K562 (cell line): ENCODE data around the gene ADAT3. TPM values are rescaled to one million over a fixed set of nuclear protein-coding genes. Genes with fewer than 3 reads are reported as not detected.
A peak's percentile ranks its signal among the peaks of the same experiment; 100 is the strongest.

ENCODE experiments used
- ATAC-seq: fragments of 200-7000 bp; cut with Tn5 transposase; 3 replicates; pipeline ENCODE4 v1.9.1; 2020; ENCODE audit warnings: moderate library complexity
- BruUV-seq: library from RNA; stranded (reverse); fragments of 400-500 nt; replicated peaks from 2 replicates; lab custom pipeline; 2021; lab: Mats Ljungman, UMichigan
- CTCF ChIA-PET: fragments of 300-600 bp; formaldehyde crosslinking; extraction: SDS; loops from one replicate; lab custom pipeline; 2021; ENCODE audit warnings: low intra/inter-chr PET ratio; lab: Yijun Ruan, JAX
- POLR2A ChIA-PET: fragments of 300-600, 350-650 bp; sonication (Branson Sonifier 250); formaldehyde crosslinking; extraction: SDS; loops from one replicate; lab custom pipeline; 2021; ENCODE audit warnings: antibody characterized with exemption, inconsistent platforms; lab: Yijun Ruan, JAX
- DNase-seq, 4 experiments: peaks; one replicate each; pipeline versions ENCODE4 v3.0.0 to v3.0.0-alpha.2; 2011 to 2018; ENCODE audit warnings: low spot score in 3 of 4, mixed read lengths in 3 of 4; ENCODE audit errors: extremely low read depth in 1 of 4
- FAIRE-seq: peaks from 2 replicates; lab custom pipeline; 2011; peaks lifted over from hg19 to GRCh38; lab: Jason Lieb, UNC
- H2AFZ ChIP-seq: 2 replicates; pipeline ENCODE4 v1.6.0; 2011; ENCODE audit warnings: low read depth, low read length, control low read depth, inconsistent platforms
- H3K27ac ChIP-seq: fragments of 200-600 bp; 3 replicates; pipeline ENCODE4 v1.8.0; 2011; ENCODE audit warnings: low read depth, mild to moderate bottlenecking, control low read depth, inconsistent platforms, low read length, moderate library complexity, mixed read lengths; ENCODE audit errors: extremely low read depth
- H3K27me3 ChIP-seq, 2 experiments: fragments of 300-600 bp in 1 of 2; 2 replicates in 1 of 2; 3 replicates in 1 of 2; pipeline versions ENCODE4 v1.6.0 to v1.8.0; 2011; ENCODE audit warnings: inconsistent platforms in 2 of 2, low read length in 2 of 2, mild to moderate bottlenecking in 1 of 2, mixed read lengths in 1 of 2, moderate library complexity in 1 of 2; ENCODE audit not compliant: control insufficient read depth in 2 of 2, insufficient read depth in 2 of 2
- H3K36me3 ChIP-seq: fragments of 300-600 bp; 3 replicates; pipeline ENCODE4 v1.8.0; 2011; ENCODE audit warnings: mild to moderate bottlenecking, low read length, inconsistent platforms; ENCODE audit not compliant: control insufficient read depth, insufficient read depth
- H3K4me1 ChIP-seq, 2 experiments: fragments of 200-600 bp in 1 of 2; replicated peaks in 1 of 2; 2 replicates in 1 of 2; 3 replicates in 1 of 2; pipeline versions ENCODE4 v1.5.1 to v1.8.0; 2011; ENCODE audit warnings: inconsistent platforms in 2 of 2, low read length in 2 of 2, mild to moderate bottlenecking in 1 of 2, mixed read lengths in 1 of 2, moderate library complexity in 1 of 2; ENCODE audit not compliant: control insufficient read depth in 2 of 2, insufficient read depth in 2 of 2
- H3K4me2 ChIP-seq: 2 replicates; pipeline ENCODE4 v1.6.1; 2011; ENCODE audit warnings: low read length, control low read depth, inconsistent platforms, mixed read lengths; ENCODE audit not compliant: insufficient read depth
- H3K4me3 ChIP-seq: fragments of 200-600 bp; sonication (generic), shearing (Covaris generic); 2 replicates; pipeline ENCODE4 v1.5.1; 2016; ENCODE audit warnings: control low read depth, inconsistent platforms
- H3K79me2 ChIP-seq: fragments of 200-600 bp; 3 replicates; pipeline ENCODE4 v1.8.0; 2011; ENCODE audit warnings: low read length, inconsistent platforms; ENCODE audit not compliant: control insufficient read depth, insufficient read depth
- H3K9ac ChIP-seq, 2 experiments: 2 replicates each; pipeline versions ENCODE4 v1.6.0 to v1.6.1; 2011; ENCODE audit warnings: low read depth in 2 of 2, low read length in 2 of 2, control low read depth in 1 of 2, inconsistent platforms in 1 of 2, mild to moderate bottlenecking in 1 of 2, mixed read lengths in 1 of 2; ENCODE audit not compliant: insufficient read depth in 1 of 2
- H3K9me1 ChIP-seq: one replicate; pipeline ENCODE4 v1.6.0; 2011; ENCODE audit warnings: inconsistent platforms, mild to moderate bottlenecking, low read length, moderate library complexity; ENCODE audit not compliant: control insufficient read depth, insufficient read depth
- H3K9me3 ChIP-seq: replicated peaks from 2 replicates; pipeline ENCODE4 v1.5.1; 2011; ENCODE audit warnings: low read depth, low read length, inconsistent platforms; ENCODE audit not compliant: control insufficient read depth, insufficient read depth
- H4K20me1 ChIP-seq: replicated peaks from 2 replicates; pipeline ENCODE4 v1.6.1; 2011; ENCODE audit warnings: low read length, inconsistent platforms, mixed read lengths; ENCODE audit not compliant: control insufficient read depth, insufficient read depth
- ADNP ChIP-seq: fragments of 200-800 bp; sonication (Bioruptor generic); IDR thresholded peaks from 2 replicates; pipeline ENCODE4 v1.6.1; 2016; ENCODE audit warnings: missing genetic modification characterization, missing compliant biosample characterization
- ARID1B ChIP-seq: fragments of 450-650 bp; IDR thresholded peaks from 2 replicates; pipeline ENCODE4 v1.6.1; 2016; ENCODE audit warnings: antibody characterized with exemption, mild to moderate bottlenecking, inconsistent platforms
- FOXA3 ChIP-seq, 2 experiments: fragments of 450-650 bp in 1 of 2; sonication (generic) in 1 of 2; formaldehyde crosslinking; IDR thresholded peaks in 1 of 2; conservative IDR thresholded peaks in 1 of 2; 2 replicates each; pipeline versions ENCODE4 v1.4.0 to v1.8.0; 2020 to 2022; ENCODE audit warnings: mild to moderate bottlenecking in 2 of 2, missing genetic modification reagents in 1 of 2
- MGA ChIP-seq: fragments of 450-650 bp; IDR thresholded peaks from 2 replicates; pipeline ENCODE4 v1.6.1; 2016; ENCODE audit warnings: mild to moderate bottlenecking, moderate library complexity
- NRF1 ChIP-seq, 2 experiments: fragments of 450-650 bp; IDR thresholded peaks in 1 of 2; conservative IDR thresholded peaks in 1 of 2; 2 replicates each; pipeline ENCODE4 v1.6.1; 2014; ENCODE audit warnings: mild to moderate bottlenecking in 2 of 2
- PTBP1 ChIP-seq: fragments of 200-400 bp; formaldehyde crosslinking; IDR thresholded peaks from 2 replicates; pipeline ENCODE4 v1.6.1; 2017; ENCODE audit warnings: low read depth, low read length
- SIN3B ChIP-seq: fragments of 450-650 bp; IDR thresholded peaks from 2 replicates; pipeline ENCODE4 v1.6.1; 2017; ENCODE audit warnings: low read depth, mild to moderate bottlenecking, moderate library complexity
- SREBF1 ChIP-seq: fragments of 150-350 bp; IDR thresholded peaks from 2 replicates; pipeline ENCODE4 v1.6.1; 2014; ENCODE audit warnings: antibody characterized with exemption, low read depth, low read length, borderline replicate concordance
- SREBF2 ChIP-seq: sonication (generic); formaldehyde crosslinking; IDR thresholded peaks from 2 replicates; pipeline ENCODE4 v1.4.0; 2020; ENCODE audit warnings: mild to moderate bottlenecking, missing genetic modification reagents
- TAF9B ChIP-seq: fragments of 450-650 bp; IDR thresholded peaks from 2 replicates; pipeline ENCODE4 v1.6.1; 2018; ENCODE audit warnings: mild to moderate bottlenecking; ENCODE audit not compliant: partially characterized antibody
- TBP ChIP-seq: optimal IDR thresholded peaks from 2 replicates; pipeline ENCODE3; 2011; ENCODE audit warnings: low read depth, low read length, improper control_type of control experiment
- XRCC3 ChIP-seq: fragments of 450-650 bp; IDR thresholded peaks from 2 replicates; pipeline ENCODE4 v1.6.1; 2017; ENCODE audit warnings: mild to moderate bottlenecking, moderate library complexity
- WGBS: fragments of 100-300 bp; shearing (Covaris generic); methylation state at CpG from one replicate; pipeline ENCODE4 v1.1.6; 2016; ENCODE audit warnings: low coverage, mixed read lengths; ENCODE audit not compliant: insufficient coverage; ENCODE audit errors: missing lambda C conversion rate; 5-methylcytosine and 5-hydroxymethylcytosine counted together
- in situ Hi-C: fragments of 300-500 bp; cut with MboI; formaldehyde crosslinking; loops from 4 replicates; pipeline ENCODE4 v1.15.0; 2018; ENCODE audit warnings: inconsistent platforms, mixed read lengths
- intact Hi-C: fragments of 100-400 bp; cut with micrococcal nuclease; formaldehyde crosslinking; loops from 2 replicates; pipeline ENCODE4 v1.14.2; 2022
- polyA plus RNA-seq, 8 experiments: library from polyadenylated mRNA; depleted of rRNA in 4 of 8; stranded (reverse) in 5 of 8; unstranded in 3 of 8; fragments of >200 nt; fragmentation: Nextera tagmentation in 2 of 8; fragmentation: Illumina TruSeq in 1 of 8; extraction: Ambion mirVana in 2 of 8; extraction: Trizol in 1 of 8; gene quantifications; 2 replicates each; pipeline versions ENCODE4 v1.2.1 to v1.2.3, GENCODE V29; 2011 to 2014; ENCODE audit warnings: inconsistent platforms in 1 of 8, missing spikeins in 1 of 8
- total RNA-seq, 7 experiments: library from RNA; depleted of rRNA in 6 of 7; stranded (reverse); fragments of >200 nt in 6 of 7; fragmentation: Illumina TruSeq in 2 of 7; extraction: Trizol in 2 of 7; gene quantifications; 2 replicates each; pipeline versions ENCODE4 v1.2.1 to v1.2.3, GENCODE V29; 2011 to 2021; ENCODE audit warnings: low replicate concordance in 1 of 7

Gene ADAT3
- total and polyA plus RNA-seq, 9 of the 15 experiments (the other 6 are each of a cell fraction or from before 2014, with no cell fraction given): 0.67 to 15.6 (median 7.8) TPM; not detected in 4

GRCh38 chr19:1868971-1869370 lies 36.2 kb upstream of the ADAT3 start:
- peak overlapping the region; percentile 19; the same call in 1 of the 2 replicates for H3K4me2 ChIP-seq
- H3K9ac ChIP-seq: peak overlapping the region in 1 of 2 experiments; percentile 68; a peak in 1 of 4 replicates
- WGBS: 47% methylated on average over 6 of the region's 7 CpGs
- H3K9me1 ChIP-seq: no peaks in the 10 kb centered on the region
- in situ Hi-C loops: no loop called here
- DNase-seq (peak in 1 of 4 experiments; percentile 40), FAIRE-seq (peak; percentile 52), ATAC-seq (no peak)
- no peak overlapping the region for H2AFZ ChIP-seq
- no peaks in the 10 kb centered on the region for H4K20me1 ChIP-seq
- intact Hi-C loops: no loop called here
- no peaks in the 10 kb centered on the region for H3K27me3 ChIP-seq
- H3K27ac ChIP-seq: peak overlapping the region; percentile 38; the same call in 2 of the 3 replicates
- H3K79me2 ChIP-seq: peaks cover 57% of the 10 kb centered on the region
- no peak overlapping the region for H3K4me3 ChIP-seq
- ChIA-PET POLR2A (interaction anchor here (0.7 to 2.0 kb wide), 2 partner anchors 11 to 16 kb away, joined by 4 to 6 read pairs; no protein-coding TSS in a partner anchor), CTCF (no interaction called here)
- BruUV-seq: no TSS peak
- no peaks in the 10 kb centered on the region for H3K9me3 ChIP-seq
- H3K4me1 ChIP-seq: peaks cover 49 to 82% of the 10 kb centered on the region in 2 experiments
- H3K36me3 ChIP-seq: peaks cover 33% of the 10 kb centered on the region; the same call in 2 of the 3 replicates
- TF ChIP-seq SREBF2 (CRISPR knock-in tag): no peak
- no peak for TF ChIP-seq SIN3B
- no peak for TF ChIP-seq SREBF1
- no peak for TF ChIP-seq FOXA3 (CRISPR knock-in tag; conservative IDR thresholded peaks at IDR 0.05 in 1 of 2, IDR thresholded peaks at IDR 0.05 in 1 of 2)
- TF ChIP-seq TAF9B: no peak
- peak; percentile 7 for TF ChIP-seq TBP
- TF ChIP-seq PTBP1: no peak
- no peak for TF ChIP-seq MGA
- TF ChIP-seq XRCC3: no peak
- TF ChIP-seq ARID1B: peak; percentile 43
- TF ChIP-seq ADNP (tag): peak; percentile 63; the same call in 1 of the 2 replicates
- TF ChIP-seq NRF1 (conservative IDR thresholded peaks at IDR 0.05 in 1 of 2, IDR thresholded peaks at IDR 0.05 in 1 of 2): no peak
